Panc1 (cell line): Measurements from ENCODE around the gene PHLDB1.

ENCODE experiments used
- SIN3A ChIP-seq: IDR thresholded peaks from 2 replicates; pipeline ENCODE4 v1.6.1; 2012; ENCODE audit warnings: low read depth, mild to moderate bottlenecking, low read length, moderate library complexity, borderline replicate concordance; ENCODE audit not compliant: insufficient read depth
- TF ChIP-seq, protein P1 (sequence below): fragments of 450-650 bp; IDR thresholded peaks from 2 replicates; pipeline ENCODE4 v1.5.1; 2017; ENCODE audit warnings: mild to moderate bottlenecking
- TF ChIP-seq, protein P2 (sequence below), 2 experiments: IDR thresholded peaks; 2 replicates each; pipeline ENCODE4 v1.6.1; 2011 to 2012; ENCODE audit warnings: low read depth in 2 of 2, control low read depth in 1 of 2, low read length in 1 of 2, mild to moderate bottlenecking in 1 of 2, moderate library complexity in 1 of 2; ENCODE audit not compliant: insufficient read depth in 1 of 2

DNA sequence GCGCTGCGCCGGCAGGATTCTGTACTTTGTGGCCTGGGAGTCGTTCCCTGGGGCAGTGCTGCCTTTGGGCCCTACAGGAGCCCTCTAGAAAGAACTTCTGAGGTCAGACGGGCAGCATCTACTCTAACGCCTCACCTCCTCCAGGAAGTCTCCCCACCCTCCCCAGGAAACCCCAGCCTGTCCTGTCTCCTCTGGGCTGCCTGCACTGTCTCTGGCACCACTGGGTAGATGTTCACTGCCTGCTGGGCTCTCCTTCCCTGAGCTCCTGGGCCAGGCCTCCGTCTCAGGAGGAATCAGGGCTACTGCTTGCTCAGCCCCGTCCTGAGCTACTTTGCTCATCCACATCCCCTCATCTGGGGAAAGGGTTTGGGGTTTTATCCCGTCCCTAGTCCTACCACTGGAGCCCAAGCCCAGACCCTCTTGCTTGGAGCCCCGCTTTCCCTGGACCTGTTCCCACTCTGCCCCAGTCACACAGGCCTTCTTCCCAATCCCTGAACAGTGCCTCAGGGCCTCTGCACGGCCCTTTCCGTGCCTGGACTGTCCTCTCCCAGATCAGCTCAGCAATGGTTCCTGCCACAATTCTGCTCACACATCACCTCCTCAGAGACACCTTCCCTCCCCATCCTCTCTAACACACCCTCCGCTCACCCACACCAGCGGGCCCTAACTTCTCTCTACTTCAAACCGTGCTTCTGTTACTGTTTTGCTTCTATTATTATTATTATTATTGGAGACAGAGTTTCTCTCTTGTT is 83.3 kb downstream of the PHLDB1 start:
- TF ChIP-seq, protein P1, sequence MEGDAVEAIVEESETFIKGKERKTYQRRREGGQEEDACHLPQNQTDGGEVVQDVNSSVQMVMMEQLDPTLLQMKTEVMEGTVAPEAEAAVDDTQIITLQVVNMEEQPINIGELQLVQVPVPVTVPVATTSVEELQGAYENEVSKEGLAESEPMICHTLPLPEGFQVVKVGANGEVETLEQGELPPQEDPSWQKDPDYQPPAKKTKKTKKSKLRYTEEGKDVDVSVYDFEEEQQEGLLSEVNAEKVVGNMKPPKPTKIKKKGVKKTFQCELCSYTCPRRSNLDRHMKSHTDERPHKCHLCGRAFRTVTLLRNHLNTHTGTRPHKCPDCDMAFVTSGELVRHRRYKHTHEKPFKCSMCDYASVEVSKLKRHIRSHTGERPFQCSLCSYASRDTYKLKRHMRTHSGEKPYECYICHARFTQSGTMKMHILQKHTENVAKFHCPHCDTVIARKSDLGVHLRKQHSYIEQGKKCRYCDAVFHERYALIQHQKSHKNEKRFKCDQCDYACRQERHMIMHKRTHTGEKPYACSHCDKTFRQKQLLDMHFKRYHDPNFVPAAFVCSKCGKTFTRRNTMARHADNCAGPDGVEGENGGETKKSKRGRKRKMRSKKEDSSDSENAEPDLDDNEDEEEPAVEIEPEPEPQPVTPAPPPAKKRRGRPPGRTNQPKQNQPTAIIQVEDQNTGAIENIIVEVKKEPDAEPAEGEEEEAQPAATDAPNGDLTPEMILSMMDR = no peak
- TF ChIP-seq SIN3A = no peak
- TF ChIP-seq, protein P2, sequence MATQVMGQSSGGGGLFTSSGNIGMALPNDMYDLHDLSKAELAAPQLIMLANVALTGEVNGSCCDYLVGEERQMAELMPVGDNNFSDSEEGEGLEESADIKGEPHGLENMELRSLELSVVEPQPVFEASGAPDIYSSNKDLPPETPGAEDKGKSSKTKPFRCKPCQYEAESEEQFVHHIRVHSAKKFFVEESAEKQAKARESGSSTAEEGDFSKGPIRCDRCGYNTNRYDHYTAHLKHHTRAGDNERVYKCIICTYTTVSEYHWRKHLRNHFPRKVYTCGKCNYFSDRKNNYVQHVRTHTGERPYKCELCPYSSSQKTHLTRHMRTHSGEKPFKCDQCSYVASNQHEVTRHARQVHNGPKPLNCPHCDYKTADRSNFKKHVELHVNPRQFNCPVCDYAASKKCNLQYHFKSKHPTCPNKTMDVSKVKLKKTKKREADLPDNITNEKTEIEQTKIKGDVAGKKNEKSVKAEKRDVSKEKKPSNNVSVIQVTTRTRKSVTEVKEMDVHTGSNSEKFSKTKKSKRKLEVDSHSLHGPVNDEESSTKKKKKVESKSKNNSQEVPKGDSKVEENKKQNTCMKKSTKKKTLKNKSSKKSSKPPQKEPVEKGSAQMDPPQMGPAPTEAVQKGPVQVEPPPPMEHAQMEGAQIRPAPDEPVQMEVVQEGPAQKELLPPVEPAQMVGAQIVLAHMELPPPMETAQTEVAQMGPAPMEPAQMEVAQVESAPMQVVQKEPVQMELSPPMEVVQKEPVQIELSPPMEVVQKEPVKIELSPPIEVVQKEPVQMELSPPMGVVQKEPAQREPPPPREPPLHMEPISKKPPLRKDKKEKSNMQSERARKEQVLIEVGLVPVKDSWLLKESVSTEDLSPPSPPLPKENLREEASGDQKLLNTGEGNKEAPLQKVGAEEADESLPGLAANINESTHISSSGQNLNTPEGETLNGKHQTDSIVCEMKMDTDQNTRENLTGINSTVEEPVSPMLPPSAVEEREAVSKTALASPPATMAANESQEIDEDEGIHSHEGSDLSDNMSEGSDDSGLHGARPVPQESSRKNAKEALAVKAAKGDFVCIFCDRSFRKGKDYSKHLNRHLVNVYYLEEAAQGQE (IDR thresholded peaks at IDR 0.05; ENCODE audit: insufficient read depth in 1 of 2, low read depth in 2 of 2, low read length in 1 of 2) = no peak
